GM20000 (cell line): ENCODE data around the gene FMNL2.

Experiments used
- DNase-seq: peaks from one replicate; pipeline ENCODE4 v3.0.0; 2012; ENCODE audit warnings: low spot score
- CTCF ChIP-seq: IDR thresholded peaks from 2 replicates; pipeline ENCODE4 v1.5.1; 2012; ENCODE audit warnings: mild to moderate bottlenecking, control low read depth; ENCODE audit errors: extremely low read depth, missing control alignments

FMNL2 gene

GRCh38 chr2:152342259-152343046 lies 7.5 kb downstream of the FMNL2 start:
- TF ChIP-seq CTCF, result no peak
- no peak for DNase-seq

DNA sequence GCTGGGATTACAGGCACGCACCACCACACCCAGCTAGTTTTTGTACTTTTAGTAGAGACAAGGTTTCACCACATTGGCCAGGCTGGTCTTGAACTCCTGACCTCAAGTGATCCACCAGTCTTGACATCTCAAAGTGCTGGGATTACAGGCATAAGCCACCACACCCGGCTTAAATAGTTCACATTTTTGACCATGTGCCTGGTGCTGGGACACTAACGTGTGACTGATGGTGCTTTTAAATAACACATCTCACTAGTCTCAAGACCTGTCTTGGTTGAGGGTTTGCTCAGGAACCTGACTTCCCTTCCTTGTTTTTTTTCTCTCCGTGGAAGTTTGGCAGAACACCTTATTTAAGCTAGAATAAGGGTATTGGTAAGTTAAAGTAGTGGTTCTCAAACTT lies 8.5 kb downstream of the FMNL2 start:
- no peak for TF ChIP-seq CTCF
- no peak for DNase-seq

- TF ChIP-seq CTCF, result no peak
- no peak for DNase-seq
Observed at GRCh38 chr2:152344579-152345195, 9.7 kb downstream of the FMNL2 start.

DNA sequence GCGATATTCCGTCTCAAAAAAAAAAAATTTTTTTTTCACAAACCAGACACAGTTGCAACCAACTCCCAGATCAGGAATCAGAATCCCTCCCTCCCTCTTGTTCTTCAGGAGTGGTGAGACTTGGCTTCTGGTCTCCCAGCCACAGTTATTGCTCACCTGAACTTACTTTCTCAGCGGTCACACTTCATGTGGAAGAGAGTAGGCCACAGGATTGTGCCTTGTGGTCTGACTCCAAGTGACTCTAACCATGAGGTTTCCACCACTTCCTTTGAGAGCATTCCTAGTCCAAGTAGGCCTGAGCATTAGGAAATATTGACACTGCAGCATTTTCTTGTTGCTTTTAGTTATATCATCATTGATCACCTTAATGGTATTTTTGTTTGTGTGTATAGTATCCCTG lies 12.1 kb downstream of the FMNL2 start:
- DNase-seq, result no peak
- no peak for TF ChIP-seq CTCF

- no peak for TF ChIP-seq CTCF
- DNase-seq, result no peak
Observed at GRCh38 chr2:152348388-152348787, 13.4 kb downstream of the FMNL2 start.

- DNase-seq, result no peak
- TF ChIP-seq CTCF, result no peak
Observed at GRCh38 chr2:152349416-152349815, 14.4 kb downstream of the FMNL2 start.

- DNase-seq, result no peak
- TF ChIP-seq CTCF, result no peak
Observed at GRCh38 chr2:152350155-152350679, 15.2 kb downstream of the FMNL2 start.
